ENCODE measurements around the gene PINK1.

Gene PINK1

GRCh38 chr1:20648438-20648837, 15.2 kb downstream of the PINK1 start:
- ATAC-seq (no peak), DNase-seq (no peak)
- Mint-ChIP-seq H3K4me3 (no peak overlapping the region), H3K27ac (no peak overlapping the region), H3K36me3 (ENCODE audit: low read depth) (peaks cover 32% of the 10 kb centered on the region), H3K9me3 (no peaks in the 10 kb centered on the region), H3K27me3 (no peaks in the 10 kb centered on the region), H3K4me1 (no peaks in the 10 kb centered on the region)

GRCh38 chr1:20648946-20649345, 15.7 kb downstream of the PINK1 start:
- Mint-ChIP-seq H3K27ac (no peak overlapping the region), H3K4me1 (no peaks in the 10 kb centered on the region), H3K9me3 (no peaks in the 10 kb centered on the region), H3K4me3 (no peak overlapping the region), H3K36me3 (ENCODE audit: low read depth) (peaks cover 37% of the 10 kb centered on the region), H3K27me3 (no peaks in the 10 kb centered on the region)
- no peak for DNase-seq
- ATAC-seq = no peak

DNA sequence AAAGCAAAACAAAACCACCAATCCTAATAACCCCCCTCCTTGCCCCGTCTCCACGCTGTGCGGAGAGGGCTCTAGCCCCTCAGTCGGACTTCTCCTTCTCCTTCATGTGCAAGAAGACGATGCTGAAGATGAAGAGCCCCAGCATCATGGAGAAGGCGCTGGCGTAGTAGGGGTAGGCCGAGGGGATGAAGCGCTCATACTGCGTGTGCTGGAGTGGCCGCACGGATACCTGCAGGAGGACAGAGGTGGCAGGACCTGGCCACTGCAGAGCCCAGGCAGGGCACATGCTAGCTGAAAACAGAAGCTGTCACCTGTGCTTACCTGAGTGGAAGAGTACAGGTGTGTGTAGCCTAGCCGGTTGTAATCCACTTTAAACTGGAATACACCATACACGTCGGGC, 19.0 kb downstream of the PINK1 start:
- Mint-ChIP-seq H3K9me3 (no peaks in the 10 kb centered on the region), H3K27me3 (no peaks in the 10 kb centered on the region), H3K36me3 (ENCODE audit: low read depth) (peaks cover 54% of the 10 kb centered on the region), H3K27ac (no peak overlapping the region), H3K4me3 (no peak overlapping the region), H3K4me1 (peaks cover 3% of the 10 kb centered on the region)
- ATAC-seq (no peak), DNase-seq (no peak)

GRCh38 chr1:20654104-20654690, 20.9 kb downstream of the PINK1 start:
- Mint-ChIP-seq H3K4me1 (peaks cover 18% of the 10 kb centered on the region), H3K4me3 (no peak overlapping the region), H3K36me3 (ENCODE audit: low read depth) (peaks cover 66% of the 10 kb centered on the region), H3K9me3 (no peaks in the 10 kb centered on the region), H3K27me3 (no peaks in the 10 kb centered on the region), H3K27ac (no peak overlapping the region)
- ATAC-seq (no peak), DNase-seq (no peak)

GRCh38 chr1:20657024-20657423, 23.8 kb downstream of the PINK1 start:
- ATAC-seq (no peak), DNase-seq (no peak)
- no peaks in the 10 kb centered on the region for H3K27me3 Mint-ChIP-seq
- H3K36me3 Mint-ChIP-seq (ENCODE audit: low read depth) = peaks cover 60% of the 10 kb centered on the region
- H3K4me1 Mint-ChIP-seq = peaks cover 36% of the 10 kb centered on the region
- no peaks in the 10 kb centered on the region for H3K9me3 Mint-ChIP-seq
- no peak overlapping the region for H3K4me3 Mint-ChIP-seq
- peak overlapping the region; percentile 25 for H3K27ac Mint-ChIP-seq

DNA sequence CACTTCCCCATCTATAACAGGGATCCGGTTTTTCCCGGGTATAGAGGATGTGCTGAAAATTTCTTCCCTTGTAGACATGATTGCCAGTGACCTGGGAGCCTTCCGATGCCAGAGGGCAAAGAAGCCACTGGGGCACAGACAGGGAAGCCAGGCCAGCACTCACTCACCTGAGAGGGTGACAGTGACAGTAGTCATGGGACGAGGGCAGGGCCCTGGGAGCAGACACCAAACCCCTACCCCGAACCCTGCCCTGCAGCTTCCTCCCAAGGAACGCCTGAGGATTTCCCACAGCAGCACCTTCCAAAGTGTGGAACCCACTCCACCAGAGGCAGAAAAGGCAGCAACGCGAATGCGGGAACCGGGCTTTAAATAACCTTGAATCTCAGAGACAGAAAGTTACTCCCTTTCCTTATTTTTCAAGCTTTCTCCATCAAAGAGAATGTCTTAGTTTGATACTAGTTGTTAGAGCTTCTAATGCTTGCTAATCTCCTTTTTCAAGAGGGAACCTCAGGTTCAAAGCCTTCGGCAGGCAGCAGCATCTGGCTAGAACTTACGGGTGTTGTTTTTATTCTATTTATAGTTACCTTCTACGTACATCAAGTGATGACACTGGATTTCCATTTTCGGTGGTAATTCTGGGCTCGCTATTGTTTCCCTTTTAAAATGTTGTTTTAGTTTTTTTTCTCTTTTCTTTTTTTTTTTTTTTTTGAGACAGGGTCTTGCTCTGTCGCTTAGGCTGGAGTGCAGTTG, 25.1 kb downstream of the PINK1 start:
- H3K36me3 Mint-ChIP-seq (ENCODE audit: low read depth) = peaks cover 48% of the 10 kb centered on the region
- no peak for ATAC-seq
- DNase-seq = no peak
- peak overlapping the region; percentile 97 for H3K27ac Mint-ChIP-seq
- H3K27me3 Mint-ChIP-seq = no peaks in the 10 kb centered on the region
- H3K4me3 Mint-ChIP-seq = peak overlapping the region; percentile 94
- no peaks in the 10 kb centered on the region for H3K9me3 Mint-ChIP-seq
- peaks cover 44% of the 10 kb centered on the region for H3K4me1 Mint-ChIP-seq

- H3K4me3 Mint-ChIP-seq = peak overlapping the region; percentile 94
- peaks cover 44% of the 10 kb centered on the region for H3K4me1 Mint-ChIP-seq
- ATAC-seq = no peak
- no peaks in the 10 kb centered on the region for H3K9me3 Mint-ChIP-seq
- DNase-seq = no peak
- H3K36me3 Mint-ChIP-seq (ENCODE audit: low read depth) = peaks cover 41% of the 10 kb centered on the region
- no peaks in the 10 kb centered on the region for H3K27me3 Mint-ChIP-seq
- H3K27ac Mint-ChIP-seq = peak overlapping the region; percentile 97
Observed at GRCh38 chr1:20660363-20660762, 27.1 kb downstream of the PINK1 start.

GRCh38 chr1:20660847-20661206, 27.6 kb downstream of the PINK1 start:
- H3K27me3 Mint-ChIP-seq = no peaks in the 10 kb centered on the region
- H3K36me3 Mint-ChIP-seq (ENCODE audit: low read depth) = peaks cover 40% of the 10 kb centered on the region
- H3K9me3 Mint-ChIP-seq = no peaks in the 10 kb centered on the region
- H3K4me3 Mint-ChIP-seq = peak overlapping the region; percentile 94
- H3K27ac Mint-ChIP-seq = peak overlapping the region; percentile 97
- H3K4me1 Mint-ChIP-seq = peaks cover 44% of the 10 kb centered on the region
- DNase-seq = peak; percentile 20
- no peak for ATAC-seq

- Mint-ChIP-seq H3K36me3 (ENCODE audit: low read depth) (peaks cover 34% of the 10 kb centered on the region), H3K4me1 (peaks cover 44% of the 10 kb centered on the region), H3K27me3 (no peaks in the 10 kb centered on the region), H3K9me3 (no peaks in the 10 kb centered on the region), H3K27ac (peak within 1 kb of the TSS; percentile 97), H3K4me3 (peak within 1 kb of the TSS; percentile 94)
- ATAC-seq (peak; percentile 98), DNase-seq (peak; percentile 93)
Observed at GRCh38 chr1:20661207-20662109, 28.2 kb downstream of the PINK1 start, which contains the start of gene DDOST. TSS of gene DDOST (minus strand) at chr1:20661369. CDS start at chr1:20661350, 19 bp downstream.

GRCh38 chr1:20662110-20662475, 28.8 kb downstream of the PINK1 start:
- Mint-ChIP-seq H3K27me3 (no peaks in the 10 kb centered on the region), H3K4me3 (peak overlapping the region; percentile 94), H3K27ac (peak overlapping the region; percentile 97), H3K9me3 (no peaks in the 10 kb centered on the region), H3K36me3 (ENCODE audit: low read depth) (peaks cover 28% of the 10 kb centered on the region), H3K4me1 (peaks cover 45% of the 10 kb centered on the region)
- DNase-seq (no peak), ATAC-seq (no peak)

- peaks cover 37% of the 10 kb centered on the region for H3K4me1 Mint-ChIP-seq
- no peaks in the 10 kb centered on the region for H3K9me3 Mint-ChIP-seq
- peaks cover 18% of the 10 kb centered on the region for H3K36me3 Mint-ChIP-seq (ENCODE audit: low read depth)
- no peak for ATAC-seq
- no peaks in the 10 kb centered on the region for H3K27me3 Mint-ChIP-seq
- no peak overlapping the region for H3K4me3 Mint-ChIP-seq
- H3K27ac Mint-ChIP-seq = no peak overlapping the region
- DNase-seq = no peak
Observed at GRCh38 chr1:20663365-20663764, 30.1 kb downstream of the PINK1 start.

GRCh38 chr1:20663969-20664715, 30.9 kb downstream of the PINK1 start:
- Mint-ChIP-seq H3K36me3 (ENCODE audit: low read depth) (peaks cover 11% of the 10 kb centered on the region), H3K27me3 (no peaks in the 10 kb centered on the region), H3K9me3 (no peaks in the 10 kb centered on the region), H3K4me1 (peaks cover 29% of the 10 kb centered on the region), H3K27ac (peak overlapping the region; percentile 18), H3K4me3 (no peak overlapping the region)
- no peak for ATAC-seq
- no peak for DNase-seq

DNA sequence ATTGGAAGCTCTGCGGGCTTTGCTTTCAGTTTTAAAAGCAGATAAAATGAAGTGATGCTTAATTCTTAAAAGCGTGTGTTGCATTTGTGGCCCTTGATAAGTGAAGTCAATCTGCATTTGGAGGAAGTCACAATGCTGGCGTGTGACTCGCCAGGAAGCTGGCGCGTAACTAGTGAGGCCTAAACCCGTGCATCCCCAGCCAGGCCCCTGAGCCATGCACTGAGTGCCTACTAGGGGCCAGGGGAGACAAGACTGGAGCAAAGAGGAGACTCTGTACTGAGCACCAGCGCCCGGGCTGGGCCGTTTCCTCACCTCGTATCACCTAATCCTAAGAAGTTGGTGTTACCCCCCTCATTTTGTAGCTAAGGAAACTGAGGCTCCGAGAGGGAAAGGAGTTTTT, 32.5 kb downstream of the PINK1 start:
- no peak for ATAC-seq
- Mint-ChIP-seq H3K27ac (no peak overlapping the region), H3K36me3 (ENCODE audit: low read depth) (peaks cover 3% of the 10 kb centered on the region), H3K27me3 (no peaks in the 10 kb centered on the region), H3K4me1 (peaks cover 14% of the 10 kb centered on the region), H3K4me3 (no peak overlapping the region), H3K9me3 (no peaks in the 10 kb centered on the region)
- DNase-seq = no peak

GRCh38 chr1:20666146-20666545, 32.9 kb downstream of the PINK1 start:
- Mint-ChIP-seq H3K27ac (no peak overlapping the region), H3K4me3 (no peak overlapping the region), H3K36me3 (ENCODE audit: low read depth) (peaks cover 1% of the 10 kb centered on the region), H3K9me3 (no peaks in the 10 kb centered on the region), H3K27me3 (no peaks in the 10 kb centered on the region), H3K4me1 (peaks cover 14% of the 10 kb centered on the region)
- ATAC-seq (no peak), DNase-seq (no peak)

All from activated naive CD8-positive, alpha-beta T cell treated with anti-CD3 and anti-CD28 coated beads, Interleukin-2, amount 50 U/mL, for 24 hours (primary cell).